Adrenal gland (tissue), 12 donors: ENCODE results near the gene VAT1. TPM values are rescaled to one million over a fixed set of nuclear protein-coding genes. Genes with fewer than 3 reads are reported as not detected.

Experiments
- DNase-seq, 7 donors: peaks; one replicate each; pipeline ENCODE4 v3.0.0-alpha.2; 2019 to 2020
- H3K27ac ChIP-seq, 5 donors: fragments of 200-600 bp; sonication (generic) in 4 of 5; 1 replicate in 3 of 5; 2 replicates in 2 of 5; pipeline versions ENCODE4 v1.5.1 to v1.8.0; 2016 to 2020; ENCODE audit warnings: mild to moderate bottlenecking in 1 of 5
- H3K27me3 ChIP-seq: fragments of 200-600 bp; 2 replicates; pipeline ENCODE4 v1.8.0; 2021
- H3K36me3 ChIP-seq, 2 donors: fragments of 200-600 bp; replicated peaks in 1 of 2; 1 replicate in 1 of 2; 2 replicates in 1 of 2; pipeline versions ENCODE4 v1.5.1 to v1.8.0; 2018 to 2022
- H3K4me1 ChIP-seq, 2 donors: fragments of 200-600 bp; replicated peaks in 1 of 2; 1 replicate in 1 of 2; 2 replicates in 1 of 2; pipeline versions ENCODE4 v1.5.1 to v1.8.0; 2018 to 2021
- H3K4me3 ChIP-seq, 4 donors: fragments of 200-600 bp; sonication (generic) in 3 of 4; one replicate each; pipeline ENCODE4 v1.5.1; 2016 to 2018
- H3K9me3 ChIP-seq, 3 donors: fragments of 200-600 bp; sonication (generic) in 1 of 3; replicated peaks in 1 of 3; 1 replicate in 2 of 3; 2 replicates in 1 of 3; pipeline versions ENCODE4 v1.5.1 to v1.8.0; 2016 to 2021
- CTCF ChIP-seq, 6 experiments: fragments of 450-650 bp in 4 of 6; fragments of 200-600 bp in 2 of 6; sonication (generic) in 1 of 6; IDR thresholded peaks; 1 replicate in 5 of 6; 2 replicates in 1 of 6; pipeline versions ENCODE4 v1.5.1 to v1.8.0; 2016 to 2021; ENCODE audit warnings: antibody characterized with exemption in 6 of 6, mild to moderate bottlenecking in 2 of 6, moderate library complexity in 1 of 6
- POLR2A ChIP-seq, 2 donors: fragments of 450-650 bp; IDR thresholded peaks; one replicate each; pipeline ENCODE4 v1.6.1; 2017; ENCODE audit warnings: antibody characterized with exemption in 2 of 2, mild to moderate bottlenecking in 2 of 2, moderate library complexity in 1 of 2
- WGBS, 4 donors: extraction: QIAGEN DNeasy Blood & Tissue Kit in 2 of 4; methylation state at CpG; one replicate each; pipeline versions ENCODE4 v1.1.5 to v1.1.7; 2013 to 2017; 5-methylcytosine and 5-hydroxymethylcytosine counted together
- intact Hi-C, 2 donors: fragments of 100-400 bp; cut with DNase I; formaldehyde crosslinking; loops; one replicate each; pipeline versions ENCODE4 v1.14.1 to v1.15.0; 2022 to 2023
- polyA plus RNA-seq, 3 donors: library from polyadenylated mRNA; stranded (reverse); fragments of 200-250 nt in 2 of 3; fragments of 350-450 nt in 1 of 3; fragmentation: Illumina TruSeq in 1 of 3; extraction: RNeasy Lipid Tissue Mini Kit (QIAGEN cat#74804) in 1 of 3; gene quantifications; one replicate each; pipeline ENCODE4 v1.2.3, GENCODE V29; 2013 to 2014
- total RNA-seq, 9 donors: library from RNA; depleted of rRNA in 4 of 9; stranded (reverse); fragments of >200 nt in 4 of 9; fragments of 120-200 nt in 1 of 9; fragmentation: NEBNext Ultra II Directional in 1 of 9; extraction: Animal tissue kit (Norgen Biotek cat#: 25700) in 1 of 9; gene quantifications; one replicate each; pipeline versions ENCODE4 v1.1.0 to v1.2.4, GENCODE V29; 2013 to 2023
- donor health status: healthy with polysubstance abuse.
- donor health status: Bipolar disorder and iron deficiency.
- donor health status: DM: yes; HTN: yes; CAD: no.
- donor health status: DM: no; HTN: no; CAD: no.
- donor health status: DM: no; HTN: no; CAD: no.
- donor health status: DM: yes; HTN: yes; CAD: no.

VAT1 gene
- total and polyA plus RNA-seq, 12 donors: 177 to 744 (median 442) TPM

- TF ChIP-seq POLR2A (IDR thresholded peaks at IDR 0.05): no peak
- no peak for TF ChIP-seq CTCF (IDR thresholded peaks at IDR 0.05)
- intact Hi-C loops: loop anchor here in 1 of 2 donors (10.0 kb wide), 1 partner anchor 147 kb away; the partner anchor contains the start of gene AOC2
- Histone ChIP-seq H3K27me3 (no peaks in the 10 kb centered on the region), H3K27ac (peak overlapping the region in 2 of 5 donors; percentile 43 to 84), H3K4me3 (no peak overlapping the region), H3K36me3 (peaks cover 0 to 65% of the 10 kb centered on the region in 2 donors), H3K4me1 (peaks cover 13 to 18% of the 10 kb centered on the region in 2 donors), H3K9me3 (no peaks in the 10 kb centered on the region)
- WGBS, 4 donors: 86 to 100% (median 90%) methylated on average over 2 to 6 of the region's 6 CpGs
- DNase-seq: no peak
These were observed 30.7 kb downstream of the VAT1 start for GRCh38 chr17:42991471-42991870.

- Histone ChIP-seq H3K36me3 (peaks cover 0 to 78% of the 10 kb centered on the region in 2 donors), H3K9me3 (no peaks in the 10 kb centered on the region), H3K27ac (peak overlapping the region; percentile 57 to 84 (median 67)), H3K4me3 (no peak overlapping the region), H3K27me3 (no peaks in the 10 kb centered on the region), H3K4me1 (peaks cover 13 to 20% of the 10 kb centered on the region in 2 donors)
- 60 to 75% (median 68%) methylated on average over 6 of the region's 6 CpGs for WGBS, 4 donors
- intact Hi-C loops: loop anchor here in 1 of 2 donors (10.0 kb wide), 1 partner anchor 145 kb away; the partner anchor contains the start of gene AOC2
- TF ChIP-seq CTCF (IDR thresholded peaks at IDR 0.05) (no peak), POLR2A (IDR thresholded peaks at IDR 0.05) (no peak)
- DNase-seq: no peak
These were observed 32.2 kb downstream of the VAT1 start for GRCh38 chr17:42989726-42990652.

- TF ChIP-seq POLR2A (IDR thresholded peaks at IDR 0.05): no peak
- no peak for TF ChIP-seq CTCF (IDR thresholded peaks at IDR 0.05)
- H3K9me3 ChIP-seq: no peaks in the 10 kb centered on the region
- no peak overlapping the region for H3K4me3 ChIP-seq
- intact Hi-C loops: no loop called here
- no peaks in the 10 kb centered on the region for H3K27me3 ChIP-seq
- peak overlapping the region; percentile 17 to 84 (median 66) for H3K27ac ChIP-seq
- WGBS, 4 donors: 46 to 63% (median 52%) methylated on average over 5 of the region's 5 CpGs
- peak in 2 of 7 donors; percentile 42 to 44 for DNase-seq
- peaks cover 13 to 29% of the 10 kb centered on the region in 2 donors for H3K4me1 ChIP-seq
- peaks cover 0 to 79% of the 10 kb centered on the region in 2 donors for H3K36me3 ChIP-seq
These were observed 33.0 kb downstream of the VAT1 start for GRCh38 chr17:42989141-42989540.

GRCh38 chr17:42985225-42985624, 37.0 kb downstream of the VAT1 start:
- Histone ChIP-seq H3K27ac (peak overlapping the region in 2 of 5 donors; percentile 25 to 41), H3K36me3 (peaks cover 0 to 47% of the 10 kb centered on the region in 2 donors), H3K9me3 (no peaks in the 10 kb centered on the region), H3K4me3 (no peak overlapping the region), H3K27me3 (no peaks in the 10 kb centered on the region), H3K4me1 (peaks cover 21 to 43% of the 10 kb centered on the region in 2 donors)
- intact Hi-C loops: no loop called here
- TF ChIP-seq CTCF (IDR thresholded peaks at IDR 0.05) (no peak), POLR2A (IDR thresholded peaks at IDR 0.05) (no peak)
- no peak for DNase-seq
- WGBS, 4 donors: 0 to 53% (median 0%) methylated on average over 1 of the region's 1 CpG
